GM11168 (cell line): Measurements from ENCODE around the gene CEP112.

Experiments used
- in situ Hi-C: fragments of 300-500 bp; cut with MboI; formaldehyde crosslinking; loops from one replicate; pipeline ENCODE4 v1.12.0; 2022; ENCODE audit warnings: low sequenced_read_pairs; ENCODE audit not compliant: unreplicated experiment

CEP112 gene

DNA sequence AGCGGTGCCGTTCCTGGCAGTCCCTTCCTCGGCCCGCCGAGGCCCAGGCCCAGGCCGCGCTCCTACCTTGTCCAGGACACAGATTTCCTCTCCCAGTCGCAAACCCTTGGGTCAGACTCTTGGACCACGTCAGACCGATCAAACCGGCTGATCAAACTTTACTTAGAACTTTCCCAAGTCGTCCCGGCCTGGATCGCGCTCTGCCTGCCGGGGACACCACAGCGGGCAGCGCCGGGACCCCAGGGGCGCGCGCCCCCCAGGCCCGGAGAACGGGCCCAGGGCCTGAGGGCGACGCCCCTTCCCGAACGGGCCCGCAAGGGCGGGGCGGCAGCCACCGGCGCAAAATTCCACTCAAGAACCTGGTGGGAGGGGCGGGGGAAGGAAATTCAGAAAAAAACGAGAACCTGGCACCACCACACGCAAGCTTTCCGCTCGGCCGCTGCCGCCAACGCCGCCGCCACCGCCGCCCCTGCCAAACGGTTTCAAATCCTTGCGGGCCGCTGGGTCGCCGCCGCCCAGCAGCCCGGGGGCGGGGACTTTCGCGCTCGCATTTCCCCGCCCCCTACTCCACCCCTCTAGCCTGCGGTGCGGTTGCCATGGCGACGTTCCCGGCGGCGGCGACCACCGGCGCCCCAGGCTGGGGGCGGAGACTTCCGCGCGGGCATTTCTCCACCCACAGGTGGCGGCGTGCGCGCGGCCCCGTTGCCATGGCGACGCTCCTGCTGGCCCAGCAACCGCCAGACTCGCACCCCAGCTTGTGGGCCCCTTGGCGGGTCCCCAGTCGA, at the start of gene CEP112:
CEP112 (minus strand) TSS at position 541 of the 785 bp plus-strand sequence.
- in situ Hi-C loops, result no loop called here

- in situ Hi-C loops, result no loop called here
These were observed 48.7 kb upstream of the CEP112 start for GRCh38 chr17:66240630-66241029.

GRCh38 chr17:66240013-66240412, 48.1 kb upstream of the CEP112 start:
- in situ Hi-C loops, result no loop called here

- in situ Hi-C loops, result no loop called here
These were observed 43.6 kb upstream of the CEP112 start for GRCh38 chr17:66235377-66235994.

- in situ Hi-C loops, result no loop called here
These were observed 42.7 kb upstream of the CEP112 start for GRCh38 chr17:66234611-66235010.

- in situ Hi-C loops, result no loop called here
These were observed 41.3 kb upstream of the CEP112 start for GRCh38 chr17:66233023-66233753.

DNA sequence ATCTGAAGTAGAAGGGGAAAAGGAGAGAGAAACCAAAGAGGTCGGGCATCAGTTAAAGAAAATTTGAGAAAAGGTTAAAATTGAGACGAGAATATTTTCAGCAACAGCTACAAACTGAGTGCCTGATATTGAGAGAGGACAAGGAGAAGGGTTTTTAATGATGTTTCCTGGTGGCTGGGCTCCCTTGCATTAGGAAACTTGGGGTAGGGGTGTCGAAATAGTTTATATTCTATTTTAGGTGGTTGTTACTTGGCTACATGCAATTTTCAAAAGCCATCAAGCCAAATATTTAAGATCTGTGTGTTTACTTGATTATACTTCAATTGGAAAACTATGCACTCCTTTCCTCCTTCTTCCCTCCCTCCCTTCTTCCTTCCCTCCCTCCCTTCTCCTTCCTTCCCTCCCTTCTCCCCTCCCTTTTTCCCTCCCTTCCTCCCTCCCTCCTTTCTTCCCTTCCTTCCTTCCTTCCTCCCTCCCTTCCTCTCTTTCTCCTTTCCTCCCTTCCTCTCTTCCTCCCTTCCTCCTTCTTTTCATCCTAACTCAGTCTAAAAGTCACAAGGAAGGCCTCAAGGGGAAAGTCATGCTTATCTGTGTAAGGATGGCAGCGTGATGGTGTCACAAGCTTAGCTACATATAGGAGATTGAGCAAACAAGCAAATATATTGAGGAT, 39.1 kb upstream of the CEP112 start:
- in situ Hi-C loops, result no loop called here

DNA sequence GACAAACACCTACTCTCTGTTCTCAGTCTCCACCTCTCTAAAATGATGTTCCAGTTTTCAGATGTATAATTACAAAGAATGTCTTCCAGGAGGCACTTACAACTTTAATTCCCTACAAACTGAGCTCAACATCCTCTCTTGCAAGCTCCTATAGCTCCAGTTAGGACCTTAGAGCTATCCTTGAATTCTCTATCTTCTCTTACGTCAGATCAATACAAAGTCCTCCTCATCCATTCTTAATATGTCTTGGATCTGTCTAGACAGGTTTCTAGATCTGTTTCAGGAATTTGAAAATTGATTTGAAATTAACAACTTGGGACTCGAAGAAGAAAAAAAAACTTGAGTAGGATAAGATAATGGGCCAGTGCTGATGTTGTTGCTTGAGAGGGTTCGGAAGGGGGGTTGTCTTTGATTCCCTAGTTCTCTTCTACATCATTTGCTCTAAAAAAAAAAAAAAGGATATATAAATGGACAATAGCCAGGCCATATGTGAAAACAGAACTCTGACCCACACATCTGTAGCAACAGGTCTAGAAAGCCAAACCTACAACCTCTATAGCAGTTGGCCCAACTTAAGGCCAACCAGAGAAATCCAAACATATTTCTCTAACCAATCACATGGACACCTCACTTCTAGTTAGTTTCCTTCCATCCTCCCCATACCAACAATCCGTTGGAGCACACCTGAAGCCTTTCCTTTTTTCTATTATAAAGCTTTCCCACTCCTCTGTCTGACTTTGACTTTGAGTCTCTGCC, 38.0 kb upstream of the CEP112 start:
- in situ Hi-C loops, result no loop called here

DNA sequence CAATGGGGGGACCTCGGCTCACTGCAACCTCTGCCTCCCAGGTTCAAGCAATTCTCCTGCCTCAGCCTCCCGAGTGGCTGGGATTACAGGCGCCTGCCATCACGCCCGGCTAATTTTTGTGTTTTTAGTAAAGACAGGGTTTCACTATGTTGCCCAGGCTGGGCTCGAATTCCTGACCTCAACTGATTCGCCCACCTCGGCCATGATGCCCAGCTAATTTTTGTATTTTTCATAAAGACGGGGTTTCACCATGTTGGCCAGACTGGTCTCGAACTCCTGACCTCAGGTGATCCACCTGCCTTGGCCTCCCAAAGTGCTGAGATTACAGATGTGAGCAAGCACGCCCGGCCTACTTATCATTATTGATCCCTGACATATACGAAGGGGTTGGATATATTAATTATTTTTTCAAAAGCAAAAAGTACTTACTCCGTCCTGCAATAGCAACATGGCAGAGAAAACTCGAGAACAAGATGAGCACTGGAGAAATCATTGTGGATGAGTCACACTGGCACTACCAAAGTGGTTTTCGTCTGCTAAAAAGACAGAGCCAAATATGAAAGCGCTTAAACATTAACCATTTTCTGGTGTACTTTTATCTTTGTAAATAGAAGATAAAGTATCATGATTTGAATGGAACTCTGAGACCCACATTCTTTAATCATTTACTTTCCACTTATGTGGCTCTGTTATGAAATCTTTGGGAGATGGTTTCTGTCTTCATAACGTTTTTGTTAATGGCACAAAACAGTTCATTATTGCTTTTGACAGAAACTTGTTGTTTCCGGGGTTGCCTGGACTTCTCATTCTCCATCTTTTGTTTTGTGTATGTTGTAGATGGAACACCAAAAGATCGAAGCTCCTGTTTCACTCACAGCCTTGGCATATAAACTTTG, 37.2 kb upstream of the CEP112 start, which contains the start of gene APOH:
APOH (minus strand) TSS at position 529 of the 896 bp plus-strand sequence; CDS start at position 493, 36 bp downstream.
- in situ Hi-C loops, result no loop called here

DNA sequence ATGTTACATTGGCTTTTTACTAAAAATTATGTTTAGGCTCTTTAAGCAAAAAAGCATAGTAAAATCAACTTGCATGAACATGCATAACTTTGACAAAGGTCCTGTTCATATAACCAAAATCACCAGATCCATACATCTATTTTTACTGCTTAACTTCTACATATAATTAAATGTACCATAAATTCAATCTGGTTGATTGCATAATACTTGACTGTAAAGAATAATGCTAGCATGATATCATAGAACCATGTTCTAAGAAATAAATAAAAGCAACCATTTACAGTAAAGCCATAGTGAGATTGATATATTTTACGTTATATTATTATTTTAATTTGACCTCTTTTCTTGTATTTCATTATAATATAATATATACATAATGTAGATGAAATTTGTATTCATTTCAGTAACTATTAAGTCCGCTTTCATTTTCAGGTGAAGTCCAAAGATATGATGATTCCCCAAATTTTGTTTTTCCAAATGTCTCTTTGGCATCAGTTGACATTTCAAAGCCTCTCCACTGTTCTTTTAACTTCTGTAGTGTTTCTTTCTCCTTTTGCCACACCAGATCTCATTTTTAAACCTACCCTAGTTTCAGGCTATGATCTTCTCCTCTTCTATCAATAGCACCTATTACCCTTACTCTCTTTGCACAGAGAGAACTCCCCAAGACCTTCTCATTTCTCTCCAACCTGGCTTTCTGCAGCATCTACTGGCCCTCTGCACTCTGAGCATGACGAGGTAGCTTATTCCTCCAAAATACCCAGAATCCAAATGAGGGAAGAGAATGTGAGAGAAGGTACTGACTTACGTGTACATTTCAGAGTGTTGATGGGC, 35.5 kb upstream of the CEP112 start:
- in situ Hi-C loops, result no loop called here

DNA sequence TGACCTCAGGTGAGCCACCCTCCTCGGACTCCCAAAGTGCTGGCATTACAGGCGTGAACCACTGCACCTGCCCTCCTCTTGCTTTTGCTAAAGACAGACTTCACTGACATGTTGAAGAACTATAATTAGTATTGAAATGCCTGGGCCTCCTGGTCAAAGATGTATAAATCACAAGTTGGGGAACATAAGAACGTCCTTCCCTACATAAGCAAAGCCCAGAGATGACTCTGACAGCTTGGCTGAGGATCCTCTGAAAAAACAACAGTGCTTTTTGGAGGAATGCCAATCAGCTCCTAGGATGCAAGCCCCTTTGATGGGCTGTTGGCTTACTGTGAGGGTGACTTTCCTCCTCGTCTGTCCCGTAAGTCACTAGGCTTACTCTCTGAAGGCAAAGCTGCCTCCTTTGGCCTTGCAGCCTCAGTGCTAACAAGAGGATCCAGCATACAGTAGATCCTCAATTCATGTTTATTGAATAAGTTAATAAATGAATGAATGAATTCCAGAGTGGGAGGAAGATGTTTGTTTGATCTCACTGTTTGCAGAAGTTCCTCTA, 30.9 kb upstream of the CEP112 start:
- in situ Hi-C loops, result no loop called here

DNA sequence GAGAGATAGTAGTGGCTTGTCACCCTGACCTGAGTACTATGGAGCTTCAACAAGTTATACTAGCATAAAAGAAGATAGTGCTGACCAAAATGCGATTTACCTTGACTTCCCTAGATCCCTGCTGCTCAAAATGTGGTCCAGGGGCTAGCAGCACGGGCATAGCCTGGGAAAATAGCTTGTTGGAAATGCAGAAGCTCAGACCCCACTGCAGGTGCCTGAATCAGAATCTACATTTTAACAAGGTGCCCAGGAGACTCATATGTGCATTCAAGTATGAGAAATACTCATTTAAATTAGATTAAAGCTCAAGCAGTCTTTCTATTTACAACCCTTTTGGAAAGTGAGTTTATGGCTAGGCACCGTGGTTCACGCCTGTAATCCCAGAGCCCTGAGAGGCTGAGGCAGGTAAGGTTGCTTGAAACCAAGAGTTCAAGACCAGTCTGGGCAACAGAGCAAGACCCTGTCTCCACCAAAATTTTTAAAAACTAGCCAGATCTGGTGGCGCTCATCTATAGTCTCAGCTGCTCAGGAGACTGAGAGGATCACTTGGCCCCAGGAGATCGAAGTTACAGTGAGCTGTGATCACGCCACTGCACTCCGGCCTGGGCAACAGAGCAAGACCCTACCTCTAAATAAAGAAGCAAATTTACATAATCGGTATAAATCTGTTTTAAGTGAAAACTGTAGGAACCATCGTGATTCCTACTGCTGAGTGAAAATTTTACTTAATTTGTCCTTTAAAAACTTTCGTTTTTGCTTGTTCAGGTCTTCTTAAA, 30.0 kb upstream of the CEP112 start:
- in situ Hi-C loops, result no loop called here

- in situ Hi-C loops, result no loop called here
These were observed 29.4 kb upstream of the CEP112 start for GRCh38 chr17:66221343-66221742.

DNA sequence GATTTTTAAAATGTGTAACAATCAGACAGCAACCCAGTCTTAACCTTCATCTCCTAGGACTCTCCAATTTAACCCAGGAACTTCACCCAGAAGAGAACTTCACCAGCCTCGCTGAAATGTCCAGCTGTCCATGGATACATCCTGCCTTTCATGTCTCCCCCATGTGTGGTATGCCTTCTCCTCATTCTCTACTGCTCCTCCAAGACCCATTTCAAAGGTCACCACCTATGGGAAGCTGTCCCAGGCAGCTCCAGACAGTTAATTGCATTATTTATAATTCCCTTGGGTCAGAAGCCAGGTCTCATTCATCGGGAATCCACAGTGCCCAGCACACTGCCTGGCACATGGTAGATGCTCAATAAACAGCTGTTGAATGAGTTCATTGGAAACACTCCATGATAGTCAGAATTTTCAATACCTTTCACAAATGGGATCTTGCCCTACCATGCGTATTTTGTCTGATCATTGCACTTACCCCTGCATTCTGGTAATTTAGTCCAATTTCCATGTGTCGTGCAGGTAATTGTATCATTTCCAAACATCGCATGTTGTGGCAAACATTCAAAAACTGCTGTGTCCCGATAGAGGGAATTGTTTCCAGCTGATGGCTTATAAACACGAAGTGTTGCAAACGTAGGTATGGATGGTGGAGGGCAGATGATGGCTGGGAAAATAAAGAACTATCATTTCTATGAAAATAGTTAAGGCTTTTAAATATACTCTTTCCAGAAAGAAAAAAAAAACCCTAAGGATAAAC, 28.3 kb upstream of the CEP112 start:
- in situ Hi-C loops, result no loop called here

- in situ Hi-C loops, result no loop called here
These were observed 23.6 kb upstream of the CEP112 start for GRCh38 chr17:66215529-66215911.

GRCh38 chr17:66214884-66215528, 23.1 kb upstream of the CEP112 start:
- in situ Hi-C loops, result no loop called here
